Sigmoid colon (tissue), 7 donors: ENCODE measurements around the gene TINAG. TPM values are rescaled to one million over a fixed set of nuclear protein-coding genes. Genes with fewer than 3 reads are reported as not detected.

Source experiments
- DNase-seq: peaks from one replicate; pipeline ENCODE4 v3.0.0-alpha.2; 2019
- H3K27ac ChIP-seq, 4 donors: fragments of 200-600 bp; sonication (generic); one replicate each; pipeline ENCODE4 v1.5.1; 2016 to 2019; ENCODE audit warnings: mild to moderate bottlenecking in 1 of 4
- H3K27me3 ChIP-seq, 3 donors: fragments of 200-600 bp; sonication (generic); one replicate each; pipeline ENCODE4 v1.5.1; 2019; ENCODE audit warnings: mild to moderate bottlenecking in 1 of 3
- H3K36me3 ChIP-seq, 4 donors: fragments of 200-600 bp; sonication (generic); one replicate each; pipeline ENCODE4 v1.5.1; 2016 to 2019
- H3K4me1 ChIP-seq, 4 donors: fragments of 200-600 bp; sonication (generic); one replicate each; pipeline ENCODE4 v1.5.1; 2017 to 2019
- H3K4me3 ChIP-seq, 4 donors: fragments of 200-600 bp; sonication (generic); one replicate each; pipeline ENCODE4 v1.5.1; 2017 to 2019; ENCODE audit warnings: mild to moderate bottlenecking in 2 of 4, moderate library complexity in 1 of 4
- H3K9me3 ChIP-seq, 4 donors: fragments of 200-600 bp in 3 of 4; sonication (generic) in 3 of 4; one replicate each; pipeline versions ENCODE4 v1.5.1 to v1.6.1; 2013 to 2019
- EP300 ChIP-seq, 4 donors: sonication (generic); formaldehyde crosslinking; IDR thresholded peaks; one replicate each; pipeline ENCODE4 v1.6.1; 2017; ENCODE audit warnings: antibody characterized with exemption in 4 of 4
- POLR2A ChIP-seq, 2 donors: fragments of 450-650 bp; IDR thresholded peaks; one replicate each; pipeline ENCODE4 v1.6.1; 2016; ENCODE audit warnings: antibody characterized with exemption in 2 of 2, mild to moderate bottlenecking in 2 of 2, moderate library complexity in 2 of 2
- POLR2AphosphoS5 ChIP-seq, 4 donors: sonication (generic); formaldehyde crosslinking; IDR thresholded peaks; one replicate each; pipeline ENCODE4 v1.6.1; 2017; ENCODE audit warnings: antibody characterized with exemption in 4 of 4
- WGBS, 2 donors: extraction: QIAGEN DNeasy Blood & Tissue Kit; methylation state at CpG; one replicate each; pipeline ENCODE4 v1.1.7; 2013; 5-methylcytosine and 5-hydroxymethylcytosine counted together
- intact Hi-C: fragments of 100-400 bp; cut with DNase I; formaldehyde crosslinking; loops from one replicate; pipeline ENCODE4 v1.15.1; 2023
- polyA plus RNA-seq, 3 donors: library from polyadenylated mRNA; stranded (reverse); fragments of 200-250 nt; gene quantifications; one replicate each; pipeline ENCODE4 v1.2.3, GENCODE V29; 2013
- total RNA-seq, 4 donors: library from RNA; depleted of rRNA; stranded (reverse); fragments of >200 nt; gene quantifications; one replicate each; pipeline ENCODE4 v1.1.0, GENCODE V29; 2016
- TF ChIP-seq, protein P1 (sequence below), 4 experiments: fragments of 450-650 bp in 3 of 4; fragments of 200-600 bp in 1 of 4; IDR thresholded peaks; one replicate each; pipeline ENCODE4 v1.5.1; 2016 to 2019; ENCODE audit warnings: antibody characterized with exemption in 4 of 4, mild to moderate bottlenecking in 3 of 4, moderate library complexity in 2 of 4
- donor health status: healthy with polysubstance abuse.
- donor health status: Bipolar disorder and iron deficiency.
- donor health status: healthy.

TINAG gene, protein sequence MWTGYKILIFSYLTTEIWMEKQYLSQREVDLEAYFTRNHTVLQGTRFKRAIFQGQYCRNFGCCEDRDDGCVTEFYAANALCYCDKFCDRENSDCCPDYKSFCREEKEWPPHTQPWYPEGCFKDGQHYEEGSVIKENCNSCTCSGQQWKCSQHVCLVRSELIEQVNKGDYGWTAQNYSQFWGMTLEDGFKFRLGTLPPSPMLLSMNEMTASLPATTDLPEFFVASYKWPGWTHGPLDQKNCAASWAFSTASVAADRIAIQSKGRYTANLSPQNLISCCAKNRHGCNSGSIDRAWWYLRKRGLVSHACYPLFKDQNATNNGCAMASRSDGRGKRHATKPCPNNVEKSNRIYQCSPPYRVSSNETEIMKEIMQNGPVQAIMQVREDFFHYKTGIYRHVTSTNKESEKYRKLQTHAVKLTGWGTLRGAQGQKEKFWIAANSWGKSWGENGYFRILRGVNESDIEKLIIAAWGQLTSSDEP
- total RNA-seq (not detected), polyA plus RNA-seq (10 to 100 TPM; 16.9 to 19.8 (median 17.2) TPM)

DNA sequence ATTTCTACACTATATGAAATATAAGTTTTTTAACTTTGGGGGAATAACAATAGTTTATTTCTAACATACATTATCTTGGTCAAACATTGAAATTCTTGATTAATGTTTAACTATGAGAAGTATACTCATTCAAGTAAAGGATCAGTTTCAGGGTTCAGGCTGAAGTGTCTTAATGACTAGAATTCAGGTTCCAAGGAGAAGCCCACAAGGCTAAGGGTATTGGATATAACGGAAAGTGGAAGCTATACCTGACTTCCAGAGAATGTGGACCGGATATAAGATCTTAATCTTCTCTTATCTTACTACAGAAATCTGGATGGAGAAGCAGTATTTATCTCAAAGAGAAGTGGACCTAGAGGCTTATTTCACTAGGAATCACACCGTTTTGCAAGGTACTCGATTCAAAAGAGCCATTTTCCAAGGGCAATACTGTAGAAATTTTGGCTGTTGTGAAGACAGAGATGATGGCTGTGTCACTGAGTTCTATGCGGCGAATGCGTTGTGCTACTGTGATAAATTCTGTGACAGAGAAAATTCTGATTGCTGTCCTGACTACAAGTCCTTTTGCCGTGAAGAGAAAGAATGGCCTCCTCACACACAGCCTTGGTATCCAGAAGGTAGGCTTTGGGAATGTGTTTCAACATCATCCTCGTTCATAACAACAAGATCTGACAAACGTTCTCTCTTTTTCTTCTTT is at the start of gene TINAG:
TSS of gene TINAG (plus strand) at position 153 of the 697 bp plus-strand sequence. CDS start at position 263, 110 bp downstream.
- H3K9me3 ChIP-seq = no peaks in the 10 kb centered on the region

DNA sequence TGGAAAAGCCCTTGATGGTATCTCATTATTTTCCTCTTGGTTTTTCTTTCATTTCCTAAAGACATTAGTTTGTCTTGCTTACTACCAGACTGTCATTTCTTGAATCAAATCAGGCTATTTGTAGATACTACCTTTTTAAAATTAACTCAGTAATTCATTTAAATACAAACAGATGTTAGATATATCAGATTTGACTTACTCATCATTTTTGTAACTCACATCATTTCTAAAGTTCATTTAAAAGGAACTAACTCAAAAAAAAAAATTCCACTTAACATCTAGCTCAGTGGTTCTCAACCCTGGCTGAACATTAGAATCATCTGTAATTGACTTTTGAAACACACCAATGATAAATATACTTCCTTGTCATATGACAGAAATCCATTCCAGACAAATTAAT is 48.2 kb upstream of the TINAG start:
- DNase-seq = no peak
- intact Hi-C loops = no loop called here
- H3K9me3 ChIP-seq = no peaks in the 10 kb centered on the region
- no peak overlapping the region for H3K4me3 ChIP-seq
- no peaks in the 10 kb centered on the region for H3K36me3 ChIP-seq
- H3K27me3 ChIP-seq = no peaks in the 10 kb centered on the region
- TF ChIP-seq, protein P1, sequence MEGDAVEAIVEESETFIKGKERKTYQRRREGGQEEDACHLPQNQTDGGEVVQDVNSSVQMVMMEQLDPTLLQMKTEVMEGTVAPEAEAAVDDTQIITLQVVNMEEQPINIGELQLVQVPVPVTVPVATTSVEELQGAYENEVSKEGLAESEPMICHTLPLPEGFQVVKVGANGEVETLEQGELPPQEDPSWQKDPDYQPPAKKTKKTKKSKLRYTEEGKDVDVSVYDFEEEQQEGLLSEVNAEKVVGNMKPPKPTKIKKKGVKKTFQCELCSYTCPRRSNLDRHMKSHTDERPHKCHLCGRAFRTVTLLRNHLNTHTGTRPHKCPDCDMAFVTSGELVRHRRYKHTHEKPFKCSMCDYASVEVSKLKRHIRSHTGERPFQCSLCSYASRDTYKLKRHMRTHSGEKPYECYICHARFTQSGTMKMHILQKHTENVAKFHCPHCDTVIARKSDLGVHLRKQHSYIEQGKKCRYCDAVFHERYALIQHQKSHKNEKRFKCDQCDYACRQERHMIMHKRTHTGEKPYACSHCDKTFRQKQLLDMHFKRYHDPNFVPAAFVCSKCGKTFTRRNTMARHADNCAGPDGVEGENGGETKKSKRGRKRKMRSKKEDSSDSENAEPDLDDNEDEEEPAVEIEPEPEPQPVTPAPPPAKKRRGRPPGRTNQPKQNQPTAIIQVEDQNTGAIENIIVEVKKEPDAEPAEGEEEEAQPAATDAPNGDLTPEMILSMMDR (IDR thresholded peaks at IDR 0.05) = no peak
- TF ChIP-seq POLR2A (IDR thresholded peaks at IDR 0.05) (no peak), POLR2AphosphoS5 (IDR thresholded peaks at IDR 0.05) (no peak), EP300 (IDR thresholded peaks at IDR 0.05) (no peak)
- H3K27ac ChIP-seq = no peak overlapping the region
- peaks cover 0 to 28% (median 11%) of the 10 kb centered on the region in 4 donors for H3K4me1 ChIP-seq

More for the DNA sequence above, at the start of gene TINAG:
- no peak for TF ChIP-seq POLR2AphosphoS5 (IDR thresholded peaks at IDR 0.05)
- TF ChIP-seq, protein P1 (IDR thresholded peaks at IDR 0.05) = no peak
- TF ChIP-seq EP300 (IDR thresholded peaks at IDR 0.05) = no peak
- TF ChIP-seq POLR2A (IDR thresholded peaks at IDR 0.05) = no peak
- Histone ChIP-seq H3K36me3 (no peaks in the 10 kb centered on the region), H3K4me1 (no peaks in the 10 kb centered on the region), H3K27me3 (no peaks in the 10 kb centered on the region), H3K4me3 (no peak within 1 kb of the TSS), H3K27ac (no peak within 1 kb of the TSS)
- DNase-seq = no peak
- intact Hi-C loops = no loop called here
- WGBS, 2 donors = 18 to 66% methylated on average over 10 of the region's 10 CpGs

DNA sequence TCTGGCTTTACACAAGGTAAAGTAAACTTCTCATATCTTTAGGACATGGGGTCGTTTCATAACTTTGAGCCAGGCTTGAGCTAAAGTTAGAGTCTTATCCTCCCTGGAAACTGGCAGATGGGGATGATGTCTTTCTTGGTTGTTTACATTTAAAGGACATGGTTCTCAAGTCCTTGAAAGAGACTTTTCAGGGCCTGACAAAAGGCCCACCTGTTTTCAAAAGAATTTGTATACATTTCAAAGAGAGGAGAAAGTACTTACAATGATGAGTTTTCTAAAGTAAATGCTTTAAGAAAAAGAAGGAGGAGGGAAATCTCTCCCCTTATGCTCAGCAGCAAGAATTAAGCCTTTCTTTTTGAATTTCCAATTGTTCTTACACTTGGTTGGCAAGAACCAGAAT is 45.7 kb upstream of the TINAG start:
- intact Hi-C loops = no loop called here
- WGBS, 2 donors = 36 to 50% methylated on average over 1 of the region's 1 CpG

DNA sequence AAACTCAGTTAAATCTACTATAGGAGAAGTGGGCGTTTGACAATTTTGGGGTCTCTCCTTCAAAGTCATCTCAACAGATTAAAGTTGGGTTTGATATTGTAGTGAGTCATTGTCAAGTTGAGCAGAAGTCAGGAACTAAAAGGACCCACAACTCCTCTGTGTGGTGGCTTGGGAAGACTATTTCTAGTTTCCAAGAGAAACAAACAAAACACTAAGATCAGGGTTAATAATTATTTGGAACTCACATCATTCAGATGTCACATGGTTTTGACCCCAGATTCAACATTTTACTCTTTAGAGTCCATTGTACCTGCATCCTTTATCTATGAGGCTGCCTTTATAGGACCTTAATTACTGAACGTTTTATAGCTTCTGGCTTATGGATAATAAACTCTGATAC is 45.3 kb upstream of the TINAG start:
- H3K27me3 ChIP-seq = no peaks in the 10 kb centered on the region
- peaks cover 0 to 7% (median 0%) of the 10 kb centered on the region in 4 donors for H3K4me1 ChIP-seq
- DNase-seq = no peak
- no peak overlapping the region for H3K4me3 ChIP-seq
- 25 to 70% methylated on average over 2 of the region's 2 CpGs for WGBS, 2 donors
- H3K27ac ChIP-seq = no peak overlapping the region
- TF ChIP-seq EP300 (IDR thresholded peaks at IDR 0.05) (no peak), POLR2AphosphoS5 (IDR thresholded peaks at IDR 0.05) (no peak)
- H3K36me3 ChIP-seq = no peaks in the 10 kb centered on the region
- no peaks in the 10 kb centered on the region for H3K9me3 ChIP-seq
- intact Hi-C loops = no loop called here

More for the DNA sequence above, 45.7 kb upstream of the TINAG start:
- Histone ChIP-seq H3K36me3 (no peaks in the 10 kb centered on the region), H3K4me1 (peaks cover 0 to 7% (median 0%) of the 10 kb centered on the region in 4 donors), H3K27ac (no peak overlapping the region), H3K27me3 (no peaks in the 10 kb centered on the region), H3K9me3 (no peaks in the 10 kb centered on the region), H3K4me3 (no peak overlapping the region)
- DNase-seq = no peak
- TF ChIP-seq POLR2AphosphoS5 (IDR thresholded peaks at IDR 0.05) = no peak
- no peak for TF ChIP-seq POLR2A (IDR thresholded peaks at IDR 0.05)
- TF ChIP-seq, protein P1 (IDR thresholded peaks at IDR 0.05) = no peak
- TF ChIP-seq EP300 (IDR thresholded peaks at IDR 0.05) = no peak
